ENCODE measurements around the gene RLF. TPM values are rescaled to one million over a fixed set of nuclear protein-coding genes. Genes with fewer than 3 reads are reported as not detected.
"Not testable (repeated sequence)": the region's sequence is repeated elsewhere in the genome, so short reads cannot be mapped to it uniquely, and the experiment has no call there.

RLF gene
- total RNA-seq, 4 donors from 2014 or later, result 15.1 to 23.7 (median 21.2) TPM

DNA sequence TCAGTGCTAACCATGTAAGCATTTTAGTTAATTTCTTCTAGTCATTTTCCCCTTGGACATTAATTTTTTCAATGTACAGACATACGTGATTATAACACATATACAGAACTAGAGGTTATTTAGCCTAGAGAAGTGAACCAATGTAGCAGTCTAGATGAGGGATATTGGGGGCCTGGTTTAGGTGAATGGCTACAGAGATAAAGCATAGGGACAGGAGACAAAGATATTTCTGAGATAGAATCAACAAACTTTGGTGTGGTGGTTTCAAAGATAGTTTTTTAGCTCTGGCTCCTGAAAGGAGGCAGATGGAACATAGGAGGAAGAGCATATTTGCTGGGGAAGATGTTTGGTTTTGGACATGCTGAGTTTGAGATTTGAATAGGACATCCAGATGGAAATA lies 23.0 kb downstream of the RLF start:
- Histone ChIP-seq H3K4me1 (peaks cover 36 to 78% (median 53%) of the 10 kb centered on the region in 4 donors), H3K27me3 (no peaks in the 10 kb centered on the region), H3K36me3 (peaks cover 0 to 3% (median 0%) of the 10 kb centered on the region in 4 donors), H3K27ac (replicated peaks in 1 of 4) (no peak overlapping the region), H3K9me3 (no peaks in the 10 kb centered on the region), H3K4me3 (no peak overlapping the region)
- DNase-seq (ENCODE audit: extremely low spot score), result no peak
- WGBS, result 74% methylated on average over 1 of the region's 1 CpG
- no peak for TF ChIP-seq POLR2AphosphoS5 (IDR thresholded peaks at IDR 0.05)
- no peak for TF ChIP-seq EP300 (IDR thresholded peaks at IDR 0.05)
- intact Hi-C loops (cut with DNase I), result no loop called here

DNA sequence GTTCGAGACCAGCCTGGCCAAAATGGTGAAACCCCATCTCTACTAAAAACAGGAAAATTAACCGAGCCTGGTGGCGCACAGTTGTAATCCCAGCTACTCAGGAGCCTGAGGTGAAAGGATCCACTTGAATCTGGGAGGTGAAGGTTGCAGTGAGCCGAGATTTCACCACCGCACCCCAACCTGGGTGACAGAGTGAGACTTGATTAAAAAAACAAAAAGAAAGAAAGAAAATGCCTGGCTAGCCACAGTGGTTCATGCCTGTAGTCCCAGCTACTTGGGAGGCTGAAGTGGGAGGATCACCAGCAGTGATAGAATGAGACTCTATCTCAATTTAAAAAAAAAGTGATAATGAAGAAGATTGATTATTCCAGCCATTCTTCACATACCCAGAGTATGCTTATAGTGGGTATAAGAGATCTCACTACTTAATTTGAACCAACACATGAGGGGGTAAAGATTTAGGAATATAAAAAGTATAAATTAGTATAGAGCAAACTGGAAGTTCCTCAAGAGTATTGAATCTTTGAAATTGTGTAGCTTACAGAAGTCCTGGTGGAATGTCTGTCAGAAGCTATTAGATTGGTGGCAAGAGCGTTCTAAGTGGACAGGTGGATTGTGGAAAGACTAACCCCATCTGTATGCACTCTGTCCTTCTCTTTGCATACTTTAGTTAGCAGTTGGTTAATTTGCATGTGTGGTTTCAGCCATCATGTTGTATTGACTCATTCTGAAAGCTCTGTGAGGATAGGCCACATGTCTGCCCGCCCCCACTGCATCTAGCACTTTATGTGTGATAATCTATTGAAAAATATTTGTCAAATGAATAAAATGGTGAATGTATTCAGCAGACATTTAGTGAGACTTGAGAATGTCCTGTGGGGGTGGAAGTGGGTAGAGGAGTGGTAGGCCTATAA lies 25.0 kb downstream of the RLF start:
- DNase-seq (ENCODE audit: extremely low spot score), result no peak
- intact Hi-C loops (cut with DNase I), result no loop called here
- H3K4me3 ChIP-seq, result no peak overlapping the region
- TF ChIP-seq POLR2AphosphoS5 (IDR thresholded peaks at IDR 0.05) (no peak), POLR2A (IDR thresholded peaks at IDR 0.05; ENCODE audit: low read depth) (no peak), EP300 (IDR thresholded peaks at IDR 0.05) (no peak)
- TF ChIP-seq, protein P1, sequence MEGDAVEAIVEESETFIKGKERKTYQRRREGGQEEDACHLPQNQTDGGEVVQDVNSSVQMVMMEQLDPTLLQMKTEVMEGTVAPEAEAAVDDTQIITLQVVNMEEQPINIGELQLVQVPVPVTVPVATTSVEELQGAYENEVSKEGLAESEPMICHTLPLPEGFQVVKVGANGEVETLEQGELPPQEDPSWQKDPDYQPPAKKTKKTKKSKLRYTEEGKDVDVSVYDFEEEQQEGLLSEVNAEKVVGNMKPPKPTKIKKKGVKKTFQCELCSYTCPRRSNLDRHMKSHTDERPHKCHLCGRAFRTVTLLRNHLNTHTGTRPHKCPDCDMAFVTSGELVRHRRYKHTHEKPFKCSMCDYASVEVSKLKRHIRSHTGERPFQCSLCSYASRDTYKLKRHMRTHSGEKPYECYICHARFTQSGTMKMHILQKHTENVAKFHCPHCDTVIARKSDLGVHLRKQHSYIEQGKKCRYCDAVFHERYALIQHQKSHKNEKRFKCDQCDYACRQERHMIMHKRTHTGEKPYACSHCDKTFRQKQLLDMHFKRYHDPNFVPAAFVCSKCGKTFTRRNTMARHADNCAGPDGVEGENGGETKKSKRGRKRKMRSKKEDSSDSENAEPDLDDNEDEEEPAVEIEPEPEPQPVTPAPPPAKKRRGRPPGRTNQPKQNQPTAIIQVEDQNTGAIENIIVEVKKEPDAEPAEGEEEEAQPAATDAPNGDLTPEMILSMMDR (IDR thresholded peaks at IDR 0.05), result no peak
- 88% methylated on average over 7 of the region's 7 CpGs for WGBS
- peaks cover under 1 to 19% (median 12%) of the 10 kb centered on the region in 4 donors for H3K36me3 ChIP-seq
- no peak overlapping the region for H3K27ac ChIP-seq (replicated peaks in 1 of 4)
- H3K9me3 ChIP-seq, result no peaks in the 10 kb centered on the region
- H3K4me1 ChIP-seq, result peaks cover 36 to 63% (median 50%) of the 10 kb centered on the region in 4 donors
- H3K27me3 ChIP-seq, result no peaks in the 10 kb centered on the region

- Histone ChIP-seq H3K36me3 (peaks cover 5 to 31% (median 23%) of the 10 kb centered on the region in 4 donors), H3K4me1 (peaks cover 33 to 55% (median 43%) of the 10 kb centered on the region in 4 donors), H3K27ac (replicated peaks in 1 of 4) (no peak overlapping the region), H3K27me3 (no peaks in the 10 kb centered on the region), H3K9me3 (no peaks in the 10 kb centered on the region), H3K4me3 (no peak overlapping the region)
- TF ChIP-seq, protein P1 (IDR thresholded peaks at IDR 0.05), result no peak
- TF ChIP-seq EP300 (IDR thresholded peaks at IDR 0.05) (no peak), POLR2AphosphoS5 (IDR thresholded peaks at IDR 0.05) (no peak), POLR2A (IDR thresholded peaks at IDR 0.05; ENCODE audit: low read depth) (no peak)
- no peak for DNase-seq (ENCODE audit: extremely low spot score)
- intact Hi-C loops (cut with DNase I), result no loop called here
- 50% methylated on average over 1 of the region's 1 CpG for WGBS
Observed at GRCh38 chr1:40187399-40187798, 26.2 kb downstream of the RLF start.

GRCh38 chr1:40194639-40195038 lies 33.5 kb downstream of the RLF start:
- H3K4me1 ChIP-seq; DNase-seq (ENCODE audit: extremely low spot score); H3K4me3 ChIP-seq; intact Hi-C loops (cut with DNase I); H3K27ac ChIP-seq (replicated peaks in 1 of 4); H3K27me3 ChIP-seq; H3K9me3 ChIP-seq: not testable (repeated sequence)
- WGBS, result 93% methylated on average over 6 of the region's 6 CpGs
- H3K36me3 ChIP-seq, result peaks cover 12 to 93% (median 49%) of the 10 kb centered on the region in 4 donors

DNA sequence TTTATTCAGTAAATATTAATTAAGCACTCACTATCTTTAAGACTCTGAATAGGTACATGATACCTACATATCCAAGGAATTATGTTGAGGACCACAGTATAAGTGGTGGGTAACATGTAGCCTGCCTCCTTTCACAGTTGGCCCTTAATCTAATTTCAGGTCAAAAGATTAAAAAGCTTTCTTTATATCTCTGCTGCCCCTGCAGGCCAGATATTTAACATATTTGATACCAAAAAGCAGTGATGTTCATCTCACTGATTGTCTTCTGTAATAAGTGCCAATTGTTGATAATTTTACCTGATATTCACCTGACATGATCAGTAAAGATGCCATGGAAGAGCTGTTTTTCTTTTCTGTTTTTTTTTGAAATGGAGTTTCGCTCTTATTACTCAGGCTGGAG lies 36.5 kb downstream of the RLF start:
- no peak for DNase-seq (ENCODE audit: extremely low spot score)
- no peak overlapping the region for H3K27ac ChIP-seq (replicated peaks in 1 of 4)
- intact Hi-C loops (cut with DNase I), result no loop called here
- peaks cover 7 to 72% (median 29%) of the 10 kb centered on the region in 4 donors for H3K36me3 ChIP-seq
- no peaks in the 10 kb centered on the region for H3K9me3 ChIP-seq
- H3K27me3 ChIP-seq, result no peaks in the 10 kb centered on the region
- peaks cover 0 to 10% (median 0%) of the 10 kb centered on the region in 4 donors for H3K4me1 ChIP-seq
- no peak for TF ChIP-seq EP300 (IDR thresholded peaks at IDR 0.05)
- TF ChIP-seq, protein P1 (IDR thresholded peaks at IDR 0.05), result peak in 1 of 3 experiments; percentile 6
- H3K4me3 ChIP-seq, result no peak overlapping the region
- 93% methylated on average over 1 of the region's 1 CpG for WGBS
